Adrenal gland (tissue), 5 donors: ENCODE results near the gene TXNDC11.

ENCODE experiments used
- POLR2A ChIP-seq, 2 donors: fragments of 450-650 bp; IDR thresholded peaks; one replicate each; pipeline ENCODE4 v1.6.1; 2017; ENCODE audit warnings: antibody characterized with exemption in 2 of 2, mild to moderate bottlenecking in 2 of 2, moderate library complexity in 1 of 2
- TF ChIP-seq, protein P1 (sequence below), 6 experiments: fragments of 450-650 bp in 4 of 6; fragments of 200-600 bp in 2 of 6; sonication (generic) in 1 of 6; IDR thresholded peaks; 1 replicate in 5 of 6; 2 replicates in 1 of 6; pipeline versions ENCODE4 v1.5.1 to v1.8.0; 2016 to 2021; ENCODE audit warnings: antibody characterized with exemption in 6 of 6, mild to moderate bottlenecking in 2 of 6, moderate library complexity in 1 of 6
- donor health status: DM: no; HTN: no; CAD: no.

DNA sequence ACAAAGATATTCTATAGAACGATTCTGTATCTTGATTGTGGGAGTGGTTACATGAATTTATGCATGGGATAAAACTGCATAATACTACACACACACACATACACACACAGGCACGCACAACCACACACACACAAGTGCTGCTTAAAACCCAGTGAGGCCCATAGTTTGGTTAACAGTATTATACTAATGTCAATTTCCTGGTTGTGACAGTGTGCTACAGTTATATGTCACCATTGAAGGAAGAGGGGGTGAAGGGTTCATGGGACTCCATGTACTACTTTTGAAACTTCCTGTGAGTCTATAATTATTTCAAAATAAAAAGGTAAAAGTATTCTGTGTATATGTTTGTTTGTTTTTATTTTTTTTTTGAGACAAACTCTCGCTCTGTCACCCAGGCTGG is 46.3 kb upstream of the TXNDC11 start:
- TF ChIP-seq, protein P1, sequence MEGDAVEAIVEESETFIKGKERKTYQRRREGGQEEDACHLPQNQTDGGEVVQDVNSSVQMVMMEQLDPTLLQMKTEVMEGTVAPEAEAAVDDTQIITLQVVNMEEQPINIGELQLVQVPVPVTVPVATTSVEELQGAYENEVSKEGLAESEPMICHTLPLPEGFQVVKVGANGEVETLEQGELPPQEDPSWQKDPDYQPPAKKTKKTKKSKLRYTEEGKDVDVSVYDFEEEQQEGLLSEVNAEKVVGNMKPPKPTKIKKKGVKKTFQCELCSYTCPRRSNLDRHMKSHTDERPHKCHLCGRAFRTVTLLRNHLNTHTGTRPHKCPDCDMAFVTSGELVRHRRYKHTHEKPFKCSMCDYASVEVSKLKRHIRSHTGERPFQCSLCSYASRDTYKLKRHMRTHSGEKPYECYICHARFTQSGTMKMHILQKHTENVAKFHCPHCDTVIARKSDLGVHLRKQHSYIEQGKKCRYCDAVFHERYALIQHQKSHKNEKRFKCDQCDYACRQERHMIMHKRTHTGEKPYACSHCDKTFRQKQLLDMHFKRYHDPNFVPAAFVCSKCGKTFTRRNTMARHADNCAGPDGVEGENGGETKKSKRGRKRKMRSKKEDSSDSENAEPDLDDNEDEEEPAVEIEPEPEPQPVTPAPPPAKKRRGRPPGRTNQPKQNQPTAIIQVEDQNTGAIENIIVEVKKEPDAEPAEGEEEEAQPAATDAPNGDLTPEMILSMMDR (IDR thresholded peaks at IDR 0.05), result no peak
- TF ChIP-seq POLR2A (IDR thresholded peaks at IDR 0.05), result no peak
